GM12874 (cell line): ENCODE measurements around the gene SLC2A6.

ENCODE experiments used
- TF ChIP-seq, protein P1 (sequence below): IDR thresholded peaks from 2 replicates; pipeline ENCODE4 v1.5.1; 2011; ENCODE audit warnings: low read depth, mild to moderate bottlenecking, control low read depth, low read length, moderate library complexity; ENCODE audit not compliant: insufficient read depth

SLC2A6 gene

DNA sequence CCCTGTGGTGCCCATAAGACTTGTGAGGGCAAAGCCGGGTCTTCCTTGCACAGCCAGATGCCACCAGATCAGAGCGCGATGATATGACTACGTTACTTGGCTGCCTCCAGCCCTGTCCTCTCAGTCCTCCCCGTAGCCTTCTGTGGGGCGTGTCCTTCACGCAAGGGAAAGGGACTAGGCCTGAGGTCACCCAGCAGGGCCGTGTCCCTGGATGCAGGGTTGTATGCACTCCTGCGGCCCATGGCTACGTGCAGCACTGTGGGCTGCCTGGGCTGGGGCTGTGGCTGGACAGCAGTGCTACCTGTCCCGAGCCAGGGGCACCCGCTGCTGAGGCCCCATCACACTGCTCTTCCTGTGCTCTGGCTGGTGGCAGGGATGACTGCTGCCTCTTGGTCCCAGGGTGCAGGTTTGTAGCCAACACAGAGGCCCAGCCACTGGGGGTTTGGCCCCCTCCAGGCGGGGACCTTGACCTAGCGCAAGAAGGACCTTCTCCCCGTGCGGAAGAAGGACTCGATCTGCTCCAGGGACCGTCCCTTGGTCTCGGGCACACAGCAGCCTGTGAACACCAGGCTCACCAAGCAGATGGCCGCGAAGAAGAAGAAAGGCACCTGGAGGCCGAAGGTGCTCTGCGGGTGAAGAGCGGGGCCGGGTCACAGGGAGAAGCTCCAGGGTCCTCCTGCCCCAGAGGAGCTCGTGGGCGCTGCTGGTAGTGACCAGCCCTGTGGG, 7.2 kb downstream of the SLC2A6 start:
- TF ChIP-seq, protein P1, sequence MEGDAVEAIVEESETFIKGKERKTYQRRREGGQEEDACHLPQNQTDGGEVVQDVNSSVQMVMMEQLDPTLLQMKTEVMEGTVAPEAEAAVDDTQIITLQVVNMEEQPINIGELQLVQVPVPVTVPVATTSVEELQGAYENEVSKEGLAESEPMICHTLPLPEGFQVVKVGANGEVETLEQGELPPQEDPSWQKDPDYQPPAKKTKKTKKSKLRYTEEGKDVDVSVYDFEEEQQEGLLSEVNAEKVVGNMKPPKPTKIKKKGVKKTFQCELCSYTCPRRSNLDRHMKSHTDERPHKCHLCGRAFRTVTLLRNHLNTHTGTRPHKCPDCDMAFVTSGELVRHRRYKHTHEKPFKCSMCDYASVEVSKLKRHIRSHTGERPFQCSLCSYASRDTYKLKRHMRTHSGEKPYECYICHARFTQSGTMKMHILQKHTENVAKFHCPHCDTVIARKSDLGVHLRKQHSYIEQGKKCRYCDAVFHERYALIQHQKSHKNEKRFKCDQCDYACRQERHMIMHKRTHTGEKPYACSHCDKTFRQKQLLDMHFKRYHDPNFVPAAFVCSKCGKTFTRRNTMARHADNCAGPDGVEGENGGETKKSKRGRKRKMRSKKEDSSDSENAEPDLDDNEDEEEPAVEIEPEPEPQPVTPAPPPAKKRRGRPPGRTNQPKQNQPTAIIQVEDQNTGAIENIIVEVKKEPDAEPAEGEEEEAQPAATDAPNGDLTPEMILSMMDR, result no peak

DNA sequence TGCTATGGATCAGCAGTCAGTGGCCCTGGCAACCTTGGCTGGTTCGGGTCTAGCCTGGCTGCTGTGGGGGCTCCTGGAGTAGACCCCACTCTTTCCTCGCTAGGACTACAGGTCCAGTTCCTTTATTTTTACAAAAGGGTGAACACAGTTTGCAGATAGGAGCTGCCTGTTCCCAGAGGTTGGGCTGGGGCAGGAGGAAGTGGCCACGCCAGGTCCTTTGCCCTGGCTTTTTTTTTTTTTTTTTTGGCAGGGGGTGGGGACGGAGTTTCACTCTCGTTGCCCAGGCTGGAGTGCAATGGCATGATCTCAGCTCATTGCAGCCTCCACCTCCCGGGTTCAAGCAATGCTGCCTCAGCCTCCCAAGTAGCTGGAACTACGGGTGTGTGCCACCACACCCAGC, 7.9 kb downstream of the SLC2A6 start:
- TF ChIP-seq, protein P1, result no peak

- TF ChIP-seq, protein P1, result no peak
Measured at GRCh38 chr9:133470427-133470924, 8.4 kb downstream of the SLC2A6 start.

DNA sequence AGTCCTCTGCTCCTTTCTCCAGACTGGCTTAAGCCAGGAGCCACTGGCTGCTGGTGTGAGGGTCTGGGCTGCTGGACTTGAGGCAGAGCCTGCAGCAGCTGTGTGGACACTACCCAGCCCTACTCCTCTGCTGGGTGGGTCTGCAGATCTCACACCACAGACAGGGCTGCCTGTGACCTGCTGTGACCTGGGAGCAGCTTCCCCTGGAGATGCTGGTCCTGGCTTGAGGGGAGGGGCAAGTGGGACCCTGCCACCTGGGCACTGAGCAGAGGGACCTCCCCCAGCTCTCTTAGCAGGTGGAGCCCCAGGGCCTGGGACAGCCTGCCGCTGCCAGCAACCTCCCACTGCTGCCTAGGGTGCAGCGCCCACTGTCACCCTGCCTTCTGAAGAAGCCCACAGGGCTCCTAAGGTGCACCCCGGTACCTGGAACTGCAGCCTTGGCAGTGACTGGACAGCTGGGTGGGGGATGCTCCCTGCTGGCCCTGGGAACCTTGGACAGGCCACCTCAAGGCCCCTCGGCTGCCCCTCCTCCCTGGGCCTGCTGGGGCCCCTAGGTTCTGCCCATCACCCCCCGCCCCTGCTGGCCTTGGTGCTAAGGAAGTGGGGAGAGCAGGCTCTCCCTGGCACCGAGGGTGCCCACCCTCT, 10.0 kb downstream of the SLC2A6 start:
- TF ChIP-seq, protein P1, result no peak

DNA sequence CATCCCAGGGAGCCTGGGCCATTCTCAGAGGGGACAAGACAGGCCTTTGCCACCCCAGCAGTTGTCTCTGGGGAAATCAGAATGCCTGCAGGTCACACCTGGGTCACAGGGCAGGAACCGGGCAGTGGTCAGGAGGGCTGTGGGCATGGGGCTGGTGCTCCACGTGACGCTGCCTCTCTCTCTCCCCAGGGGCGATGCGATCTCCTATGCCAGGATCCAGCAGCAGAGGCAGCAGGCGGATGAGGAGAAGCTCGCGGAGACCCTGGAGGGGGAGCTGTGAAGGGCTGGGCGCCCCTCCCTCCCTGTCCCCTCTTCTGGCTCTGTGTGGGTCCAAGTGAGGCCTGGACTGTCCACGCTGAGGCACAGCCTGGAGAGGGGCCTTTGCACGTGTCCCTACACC, 10.5 kb downstream of the SLC2A6 start:
- TF ChIP-seq, protein P1, result no peak

DNA sequence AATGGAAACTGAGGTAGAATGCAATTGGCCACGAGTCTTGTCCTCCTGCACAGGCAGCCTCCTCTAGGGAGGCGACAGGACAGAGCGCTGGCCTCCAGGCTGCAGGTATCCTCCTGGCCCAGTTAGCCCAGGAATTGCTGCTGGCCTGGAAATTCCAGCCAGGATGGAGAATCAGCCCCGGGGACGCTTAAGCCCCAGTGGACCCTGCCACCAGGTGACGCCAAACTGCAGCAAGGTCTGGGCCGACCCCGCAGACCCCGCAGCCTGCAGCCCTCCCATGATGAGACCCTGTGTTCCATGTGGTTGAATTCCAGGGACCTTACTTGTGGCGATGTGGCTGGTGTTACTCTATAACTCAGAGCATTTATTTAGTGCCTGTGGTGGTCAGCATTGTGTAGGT, 11.8 kb downstream of the SLC2A6 start:
- TF ChIP-seq, protein P1, result no peak

GRCh38 chr9:133465984-133466383, 12.9 kb downstream of the SLC2A6 start:
- TF ChIP-seq, protein P1, result no peak
